HUES48 (cell line): Measurements from ENCODE around the gene GABRB2.

Source experiments
- H3K27ac ChIP-seq: one replicate; pipeline ENCODE4 v1.7.0; 2013; ENCODE audit warnings: low read depth, low read length, inconsistent platforms
- H3K27me3 ChIP-seq: 2 replicates; pipeline ENCODE4 v1.6.1; 2013; ENCODE audit warnings: mild to moderate bottlenecking, low read length; ENCODE audit not compliant: control insufficient read depth, insufficient read depth
- H3K36me3 ChIP-seq: 2 replicates; pipeline ENCODE4 v1.6.1; 2013; ENCODE audit warnings: low read length; ENCODE audit not compliant: control insufficient read depth, insufficient read depth
- H3K4me1 ChIP-seq: 2 replicates; pipeline ENCODE4 v1.6.1; 2013; ENCODE audit warnings: mild to moderate bottlenecking, low read length; ENCODE audit not compliant: control insufficient read depth, insufficient read depth
- H3K4me3 ChIP-seq: 2 replicates; pipeline ENCODE4 v1.5.1; 2013; ENCODE audit warnings: mild to moderate bottlenecking, low read depth, low read length
- H3K9ac ChIP-seq: 2 replicates; pipeline ENCODE4 v1.6.1; 2013; ENCODE audit warnings: mild to moderate bottlenecking, low read depth, low read length, moderate library complexity
- H3K9me3 ChIP-seq: 2 replicates; pipeline ENCODE4 v1.6.1; 2013; ENCODE audit warnings: low read length; ENCODE audit not compliant: control insufficient read depth, insufficient read depth

Gene GABRB2

DNA sequence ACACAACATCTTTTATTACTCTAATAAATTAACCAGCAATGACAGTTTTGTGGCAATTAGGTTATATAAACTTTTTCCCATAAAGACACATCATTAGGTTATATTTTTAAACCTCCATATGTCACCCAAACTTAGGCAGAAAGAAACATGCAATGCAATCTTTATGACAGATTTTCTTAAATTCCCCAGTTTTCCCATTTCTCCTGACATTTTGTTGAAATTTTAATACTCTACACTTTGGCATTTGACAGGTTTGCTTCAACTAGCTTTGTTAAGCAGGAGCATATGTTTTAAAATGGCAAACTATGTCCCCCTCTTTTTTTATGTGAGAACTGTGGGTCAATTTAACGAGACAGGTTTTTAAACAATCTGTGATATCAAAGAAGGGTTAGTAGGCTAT lies 155.5 kb downstream of the GABRB2 start:
- Histone ChIP-seq H3K36me3 (no peaks in the 10 kb centered on the region), H3K27ac (no peak overlapping the region), H3K4me1 (no peaks in the 10 kb centered on the region), H3K4me3 (no peak overlapping the region), H3K9me3 (no peaks in the 10 kb centered on the region), H3K27me3 (no peaks in the 10 kb centered on the region), H3K9ac (no peak overlapping the region)

DNA sequence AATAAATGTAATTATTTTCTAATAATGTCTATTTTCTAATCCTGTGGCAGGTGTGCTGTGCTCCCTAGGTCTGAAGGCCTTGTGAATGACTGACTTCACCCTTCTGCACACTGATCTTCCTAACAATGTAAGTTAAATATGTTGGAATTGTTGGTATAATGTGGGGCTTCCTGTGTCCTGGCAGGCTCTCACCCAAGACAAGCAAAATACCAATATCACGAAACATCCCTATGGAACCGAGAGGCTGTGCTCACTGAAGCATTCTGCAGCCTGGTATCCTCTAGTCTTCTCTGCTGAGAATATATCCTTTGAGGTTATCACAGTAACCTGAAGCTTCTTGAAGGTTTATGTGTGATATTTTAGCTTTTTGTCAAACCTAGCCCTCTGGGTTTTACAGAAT lies 159.4 kb downstream of the GABRB2 start:
- Histone ChIP-seq H3K27me3 (no peaks in the 10 kb centered on the region), H3K27ac (no peak overlapping the region), H3K9me3 (no peaks in the 10 kb centered on the region), H3K4me1 (no peaks in the 10 kb centered on the region), H3K4me3 (no peak overlapping the region), H3K36me3 (no peaks in the 10 kb centered on the region), H3K9ac (no peak overlapping the region)

DNA sequence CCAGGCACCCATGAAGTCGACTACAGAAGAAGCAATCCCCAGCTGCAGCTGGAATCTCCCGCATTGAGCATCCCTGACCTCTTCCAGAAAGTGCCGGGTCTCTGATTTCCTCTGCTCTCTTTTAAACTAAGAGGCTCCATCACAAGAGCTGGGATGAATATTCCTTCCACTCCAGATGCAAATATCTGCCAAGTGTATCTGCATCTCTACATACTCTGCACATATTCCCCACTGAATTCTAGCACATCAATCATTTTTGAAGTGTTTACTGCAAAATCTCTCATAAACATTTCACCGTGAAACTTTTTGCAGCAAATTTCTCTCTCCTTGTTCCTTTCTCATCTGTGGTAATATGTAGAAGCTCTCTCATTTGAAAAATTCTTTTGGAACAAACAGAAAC lies 161.5 kb downstream of the GABRB2 start:
- H3K9me3 ChIP-seq, result no peaks in the 10 kb centered on the region
- H3K27ac ChIP-seq, result no peak overlapping the region
- H3K4me3 ChIP-seq, result no peak overlapping the region
- H3K27me3 ChIP-seq, result no peaks in the 10 kb centered on the region
- no peak overlapping the region for H3K9ac ChIP-seq
- no peaks in the 10 kb centered on the region for H3K4me1 ChIP-seq
- H3K36me3 ChIP-seq, result no peaks in the 10 kb centered on the region

DNA sequence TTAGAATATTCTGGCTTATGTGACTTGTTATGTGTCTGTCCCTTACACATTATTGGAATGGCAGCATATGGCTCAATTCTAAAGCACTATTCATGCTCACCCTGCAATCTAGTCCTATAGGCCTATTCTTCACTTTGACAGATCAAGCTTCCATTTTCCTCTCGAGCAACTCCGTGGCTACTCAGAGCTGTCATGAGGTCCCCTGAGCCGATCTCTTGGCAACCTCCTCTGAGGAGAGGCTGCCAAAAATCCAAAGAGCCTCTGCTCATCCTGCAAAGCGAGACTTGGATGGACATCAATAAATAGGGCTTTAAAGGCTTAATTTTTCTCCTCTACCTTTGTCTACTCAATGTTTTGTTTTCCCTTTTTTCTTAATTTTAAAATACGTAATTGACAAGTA lies 163.8 kb downstream of the GABRB2 start:
- H3K4me3 ChIP-seq, result no peak overlapping the region
- H3K36me3 ChIP-seq, result no peaks in the 10 kb centered on the region
- no peak overlapping the region for H3K27ac ChIP-seq
- H3K4me1 ChIP-seq, result no peaks in the 10 kb centered on the region
- no peak overlapping the region for H3K9ac ChIP-seq
- H3K27me3 ChIP-seq, result no peaks in the 10 kb centered on the region
- H3K9me3 ChIP-seq, result no peaks in the 10 kb centered on the region

DNA sequence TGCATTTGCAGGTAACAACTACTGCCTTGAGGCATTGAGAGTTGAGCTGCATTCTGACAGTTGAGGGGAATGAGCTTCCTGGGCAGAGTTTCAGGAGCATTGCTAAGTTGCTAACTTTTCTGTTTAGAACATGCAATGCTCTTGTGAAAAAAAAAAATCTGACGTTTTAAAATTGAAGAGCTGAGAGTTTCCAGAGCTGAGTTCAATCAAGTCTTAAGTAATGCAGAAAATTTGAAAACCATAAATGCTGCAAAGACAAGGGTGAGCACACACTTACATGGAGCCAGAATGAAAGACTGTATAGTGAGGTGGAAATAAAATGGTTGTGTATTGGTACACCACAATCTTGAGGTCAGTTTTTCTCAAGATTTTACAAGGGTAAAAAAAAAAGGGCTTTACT lies 166.0 kb downstream of the GABRB2 start:
- Histone ChIP-seq H3K27ac (no peak overlapping the region), H3K27me3 (no peaks in the 10 kb centered on the region)

DNA sequence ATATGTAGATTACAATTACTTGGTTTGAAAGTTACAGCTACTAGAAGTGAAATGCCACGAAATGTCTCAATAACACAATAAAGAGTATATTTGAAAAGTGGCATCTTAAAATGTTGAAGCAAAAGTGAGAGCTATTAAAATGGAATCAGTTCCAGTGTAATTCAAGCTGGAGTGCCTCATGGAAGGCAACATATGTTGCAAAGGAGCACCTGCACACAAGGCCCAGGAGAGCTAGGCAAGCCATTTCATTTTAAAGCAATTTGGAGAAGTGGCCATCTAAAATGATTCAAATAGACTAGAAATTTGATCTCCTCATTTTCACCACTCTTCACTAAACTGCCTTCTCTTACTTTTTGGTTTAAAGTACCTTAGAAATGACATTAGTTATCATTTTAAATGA lies 167.8 kb downstream of the GABRB2 start:
- no peak overlapping the region for H3K27ac ChIP-seq
- no peak overlapping the region for H3K4me3 ChIP-seq
- H3K9ac ChIP-seq, result no peak overlapping the region
- no peaks in the 10 kb centered on the region for H3K27me3 ChIP-seq
- no peaks in the 10 kb centered on the region for H3K9me3 ChIP-seq
- no peaks in the 10 kb centered on the region for H3K36me3 ChIP-seq
- H3K4me1 ChIP-seq, result 0 out of 2 replicates have a peak, but pooled peaks cover 7% of the 10 kb centered on the region

More for the DNA sequence above, 166.0 kb downstream of the GABRB2 start:
- Histone ChIP-seq H3K9me3 (no peaks in the 10 kb centered on the region), H3K9ac (no peak overlapping the region), H3K36me3 (no peaks in the 10 kb centered on the region), H3K4me1 (no peaks in the 10 kb centered on the region), H3K4me3 (no peak overlapping the region)

DNA sequence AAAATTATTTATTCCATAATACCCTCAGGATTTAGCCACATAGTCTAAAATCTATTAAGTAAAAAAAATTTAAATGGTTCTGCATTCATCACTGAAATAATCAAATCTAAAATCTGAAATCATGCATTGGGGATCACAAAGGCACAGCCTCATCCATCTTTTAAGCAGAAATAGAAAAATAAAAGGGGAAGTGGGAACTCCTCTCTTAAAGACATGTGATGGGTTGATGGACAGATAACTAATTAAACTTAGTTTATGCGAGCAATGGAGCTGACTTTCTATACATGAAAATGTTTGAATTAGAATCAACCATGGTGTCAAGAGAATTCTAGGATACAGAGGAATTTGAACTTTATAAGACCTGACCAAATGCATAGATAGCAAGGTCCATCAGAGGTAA lies 170.5 kb downstream of the GABRB2 start:
- peaks cover 12% of the 10 kb centered on the region; the same call in 1 of the 2 replicates for H3K4me1 ChIP-seq
- H3K4me3 ChIP-seq, result no peak overlapping the region
- no peaks in the 10 kb centered on the region for H3K9me3 ChIP-seq
- H3K9ac ChIP-seq, result no peak overlapping the region
- H3K27ac ChIP-seq, result no peak overlapping the region
- H3K27me3 ChIP-seq, result no peaks in the 10 kb centered on the region
- H3K36me3 ChIP-seq, result no peaks in the 10 kb centered on the region

DNA sequence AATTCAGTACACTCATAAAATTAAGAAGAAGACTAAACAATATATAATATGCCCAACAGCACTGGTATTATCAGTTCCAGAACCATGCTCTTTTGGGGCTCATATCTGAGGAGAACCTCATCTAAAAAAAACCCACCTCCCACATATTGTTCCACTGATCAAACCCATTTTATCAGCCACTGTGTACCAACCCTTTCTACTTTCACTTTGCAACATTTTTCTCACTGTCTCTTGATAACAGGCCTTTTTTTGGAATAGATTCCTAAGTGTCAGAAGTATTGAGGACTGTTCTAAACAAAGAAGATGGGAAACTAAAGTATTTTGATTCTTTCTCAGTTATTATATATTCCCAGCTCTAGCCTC lies 173.2 kb downstream of the GABRB2 start:
- Histone ChIP-seq H3K4me3 (no peak overlapping the region), H3K36me3 (no peaks in the 10 kb centered on the region), H3K4me1 (peaks cover 12% of the 10 kb centered on the region; the same call in 1 of the 2 replicates), H3K27me3 (no peaks in the 10 kb centered on the region), H3K9me3 (no peaks in the 10 kb centered on the region), H3K27ac (no peak overlapping the region), H3K9ac (no peak overlapping the region)

DNA sequence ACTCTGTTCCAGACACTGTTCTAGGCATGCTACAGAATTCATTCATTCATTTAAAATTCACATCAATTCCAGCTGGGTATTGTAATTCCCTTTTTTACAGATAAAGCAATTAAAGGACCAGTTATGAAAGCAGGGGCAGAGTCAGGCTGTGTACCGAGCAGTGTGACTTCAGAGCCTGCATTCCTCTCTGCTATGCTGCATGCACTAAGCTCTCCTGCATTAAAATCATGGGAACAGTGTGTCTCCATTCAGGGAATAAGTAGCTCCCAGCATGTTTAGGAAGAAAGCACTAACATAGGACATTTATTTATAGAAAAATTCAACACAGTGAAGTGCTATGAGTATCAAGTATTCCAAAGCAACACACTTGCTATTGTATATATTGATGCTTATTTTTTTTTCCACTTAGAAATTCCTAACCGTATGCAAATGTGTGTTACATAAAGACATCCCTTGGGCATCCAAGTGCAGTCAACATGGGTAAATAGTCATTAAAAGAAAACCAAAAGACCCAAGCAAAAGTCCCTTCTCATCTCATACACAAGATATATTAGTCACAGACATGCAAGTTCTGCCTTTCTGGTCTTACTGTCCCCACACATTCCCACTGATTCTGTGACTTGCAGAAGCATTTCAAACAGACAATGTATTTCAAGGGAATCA lies 173.7 kb downstream of the GABRB2 start:
- Histone ChIP-seq H3K9me3 (no peaks in the 10 kb centered on the region), H3K27me3 (no peaks in the 10 kb centered on the region), H3K27ac (no peak overlapping the region), H3K9ac (no peak overlapping the region), H3K4me1 (peaks cover 12% of the 10 kb centered on the region; the same call in 1 of the 2 replicates), H3K4me3 (no peak overlapping the region), H3K36me3 (no peaks in the 10 kb centered on the region)

DNA sequence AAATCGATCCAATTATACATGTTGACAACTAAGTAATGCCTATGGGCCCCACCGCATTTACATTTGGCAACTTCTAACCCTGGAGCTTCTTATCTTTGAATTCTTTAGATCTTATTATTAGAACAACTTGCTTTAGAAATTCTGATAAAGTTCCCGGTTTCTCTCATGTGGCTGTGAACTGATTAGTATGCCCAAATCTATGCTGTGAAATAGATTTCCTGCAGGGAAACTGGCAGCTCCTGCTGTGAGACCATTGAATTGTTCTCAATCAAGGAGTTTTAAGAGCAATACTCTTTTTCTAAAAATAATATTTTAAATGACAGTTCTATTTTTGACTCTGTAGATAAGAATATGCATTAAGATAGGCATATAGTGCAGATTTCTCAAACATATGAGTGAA lies 177.5 kb downstream of the GABRB2 start:
- no peaks in the 10 kb centered on the region for H3K27me3 ChIP-seq
- H3K9me3 ChIP-seq, result no peaks in the 10 kb centered on the region
- no peak overlapping the region for H3K27ac ChIP-seq
- H3K9ac ChIP-seq, result no peak overlapping the region
- H3K4me1 ChIP-seq, result peaks cover 6% of the 10 kb centered on the region; the same call in 1 of the 2 replicates
- H3K36me3 ChIP-seq, result no peaks in the 10 kb centered on the region
- H3K4me3 ChIP-seq, result no peak overlapping the region

DNA sequence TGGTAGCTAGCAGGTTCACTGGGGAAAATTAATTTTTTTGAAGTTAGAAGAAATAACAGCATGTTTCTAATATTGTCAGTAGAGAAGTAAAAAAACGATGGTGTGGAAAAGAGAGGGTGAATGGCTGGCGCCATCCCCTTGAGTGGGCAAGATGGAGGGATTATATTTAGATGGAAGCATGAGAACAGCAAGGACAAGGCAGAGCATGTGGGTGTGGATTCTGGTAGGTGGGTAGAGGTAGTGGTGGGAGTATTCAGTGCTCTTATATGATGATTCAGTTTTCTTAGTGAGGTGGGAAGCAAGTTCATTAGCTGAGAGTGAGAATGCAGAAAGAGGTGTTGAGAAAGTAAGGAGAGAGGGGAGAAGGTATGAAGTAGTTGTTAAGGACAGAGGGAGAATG lies 188.1 kb downstream of the GABRB2 start:
- no peak overlapping the region for H3K9ac ChIP-seq
- H3K27ac ChIP-seq, result no peak overlapping the region
- H3K9me3 ChIP-seq, result no peaks in the 10 kb centered on the region
- no peak overlapping the region for H3K4me3 ChIP-seq
- no peaks in the 10 kb centered on the region for H3K27me3 ChIP-seq
- H3K4me1 ChIP-seq, result no peaks in the 10 kb centered on the region
- H3K36me3 ChIP-seq, result no peaks in the 10 kb centered on the region
